GM18502 (cell line): Measurements from ENCODE around the gene KCTD1.

Source experiments
- ATAC-seq: cut with Tn5 transposase; IDR thresholded peaks from one replicate; pipeline ENCODE4 v1.9.1; 2021; ENCODE audit warnings: mild to moderate bottlenecking; ENCODE audit not compliant: unreplicated experiment, poor library complexity

The KCTD1 gene

GRCh38 chr18:26489191-26489590 is 59.2 kb downstream of the KCTD1 start:
- no peak for ATAC-seq

- ATAC-seq = no peak
These were observed 59.8 kb downstream of the KCTD1 start for GRCh38 chr18:26488417-26489009.

GRCh38 chr18:26487437-26487836 is 60.9 kb downstream of the KCTD1 start:
- ATAC-seq = peak; percentile 91

DNA sequence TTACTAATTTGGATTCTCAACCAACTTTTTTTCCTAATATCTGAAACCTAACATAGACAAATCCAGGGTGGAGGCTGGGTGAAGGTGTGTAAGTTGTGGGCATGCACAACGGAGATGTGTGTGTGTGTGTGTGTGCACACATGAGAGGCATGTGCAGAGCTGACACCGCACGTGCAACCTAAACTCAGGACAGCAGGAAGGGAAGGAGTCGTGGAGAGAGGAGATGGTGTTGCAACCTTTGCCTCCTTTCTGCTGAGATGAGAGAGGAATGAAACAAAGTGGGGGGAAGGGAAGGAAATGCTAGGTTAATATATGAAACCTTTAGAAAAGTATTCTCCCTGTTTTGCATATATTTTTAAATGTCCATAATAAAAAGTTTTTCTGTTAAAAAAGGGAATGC is 64.7 kb downstream of the KCTD1 start:
- ATAC-seq = no peak

DNA sequence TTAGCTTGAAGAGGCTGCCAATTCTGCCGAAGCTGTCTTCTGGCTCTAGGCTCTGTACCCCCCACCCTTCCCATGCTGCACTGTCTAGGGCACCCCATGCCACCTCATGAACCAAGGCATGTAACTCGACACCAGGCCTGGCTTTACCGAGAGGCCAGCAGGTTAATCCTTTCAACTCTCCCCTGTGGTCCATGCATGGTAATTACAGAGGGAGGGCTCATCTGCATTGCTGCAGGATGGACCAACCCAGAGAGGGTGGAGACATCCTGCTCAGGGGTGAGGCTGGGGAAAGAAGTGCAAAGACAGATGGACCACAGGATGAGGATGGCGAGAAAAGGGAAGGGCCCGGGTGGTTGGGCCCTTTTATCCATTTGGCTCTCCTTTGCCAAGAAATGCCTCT is 65.8 kb downstream of the KCTD1 start:
- no peak for ATAC-seq

DNA sequence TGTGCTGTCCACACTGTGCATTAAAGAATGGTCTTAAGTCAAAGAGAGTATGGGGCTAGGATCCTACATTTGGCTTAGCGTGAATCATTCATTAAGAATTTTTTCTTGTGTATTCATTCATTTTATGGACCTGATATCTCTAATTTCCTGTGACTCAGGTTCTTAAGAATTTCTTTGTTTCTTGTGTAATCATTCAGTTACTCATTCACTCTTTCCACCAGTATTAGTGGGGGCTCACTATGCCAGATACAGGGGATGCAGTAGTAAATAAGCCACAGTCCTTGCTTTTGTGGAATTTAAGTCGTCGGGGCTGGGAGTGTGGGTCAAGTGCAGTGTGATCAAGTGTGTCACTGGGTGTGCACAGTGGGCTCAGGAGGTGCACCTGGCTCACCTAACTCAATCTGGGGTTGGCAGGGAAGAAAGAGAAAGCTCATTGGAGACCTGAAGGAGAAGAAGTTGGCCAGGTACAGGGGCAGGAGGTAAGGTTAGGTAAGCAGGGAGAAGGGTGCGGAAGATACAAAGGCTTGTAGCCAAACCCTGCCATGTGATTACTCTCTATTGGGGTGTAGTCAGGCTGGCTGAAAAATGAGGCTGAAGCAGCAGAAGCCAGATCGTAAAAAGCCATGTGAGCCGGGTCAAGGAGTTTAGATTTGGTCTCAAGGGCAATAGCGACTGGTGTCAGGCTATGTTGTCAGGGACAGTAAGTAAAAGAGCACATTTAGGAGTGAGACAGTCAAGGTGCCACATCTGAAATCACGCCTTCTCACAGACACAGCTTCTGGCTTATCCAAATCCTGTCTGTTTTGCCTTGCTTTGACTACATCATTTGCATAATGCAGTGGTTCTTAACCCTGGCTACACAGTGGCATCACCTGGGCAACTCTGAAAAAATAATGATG is 67.2 kb downstream of the KCTD1 start:
- ATAC-seq = no peak

DNA sequence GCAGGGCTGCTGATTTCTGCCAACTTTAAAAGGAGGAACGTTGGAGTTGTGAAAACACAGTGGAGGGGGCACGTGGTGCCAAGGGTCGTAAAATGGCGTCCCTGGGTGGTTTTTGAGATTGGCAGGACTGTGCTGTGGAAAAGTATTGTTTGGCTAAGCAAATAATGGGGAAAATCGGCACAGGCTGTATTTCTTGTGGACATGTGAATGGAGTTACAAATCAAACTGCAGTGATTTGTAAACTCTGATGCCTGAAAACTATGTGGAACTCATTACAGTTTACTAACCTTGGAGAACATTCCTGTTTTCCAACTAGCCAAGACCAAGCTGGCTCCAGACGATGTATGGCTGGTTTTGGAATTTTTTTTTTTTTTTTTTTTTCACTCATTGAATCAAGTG is 68.7 kb downstream of the KCTD1 start:
- no peak for ATAC-seq

DNA sequence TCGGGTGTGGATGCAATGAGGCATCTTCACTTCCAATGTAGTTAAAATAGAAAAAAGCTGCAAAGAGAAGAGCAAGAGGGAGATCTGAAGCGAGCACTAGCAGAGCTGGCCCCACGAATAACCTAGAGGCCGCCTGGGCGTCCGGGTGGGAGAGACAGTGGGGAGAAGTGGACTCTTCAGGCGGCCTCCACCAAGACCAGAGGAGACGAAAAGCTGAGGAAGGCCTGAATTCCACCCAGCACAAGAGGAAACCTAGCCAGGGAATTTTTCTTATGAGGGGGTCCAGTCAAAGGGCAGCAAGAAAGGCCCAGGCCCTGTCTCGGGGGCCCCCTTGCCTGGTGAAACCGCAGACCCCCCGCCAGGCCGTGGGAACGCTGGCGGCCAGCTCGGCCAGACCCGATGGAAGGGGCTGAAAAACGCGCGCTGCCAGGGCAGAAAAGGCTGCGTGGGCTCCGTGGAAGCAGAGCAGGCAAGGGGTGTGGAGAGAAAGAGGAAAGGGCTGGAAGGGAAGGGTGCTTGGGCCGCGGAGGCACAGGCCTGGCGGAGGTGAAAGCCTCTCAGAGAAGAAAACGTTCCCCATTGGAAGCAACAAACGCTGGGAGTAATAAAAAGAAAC is 69.2 kb downstream of the KCTD1 start:
- ATAC-seq = no peak

- ATAC-seq = no peak
These were observed 70.4 kb downstream of the KCTD1 start for GRCh38 chr18:26477828-26478466.

DNA sequence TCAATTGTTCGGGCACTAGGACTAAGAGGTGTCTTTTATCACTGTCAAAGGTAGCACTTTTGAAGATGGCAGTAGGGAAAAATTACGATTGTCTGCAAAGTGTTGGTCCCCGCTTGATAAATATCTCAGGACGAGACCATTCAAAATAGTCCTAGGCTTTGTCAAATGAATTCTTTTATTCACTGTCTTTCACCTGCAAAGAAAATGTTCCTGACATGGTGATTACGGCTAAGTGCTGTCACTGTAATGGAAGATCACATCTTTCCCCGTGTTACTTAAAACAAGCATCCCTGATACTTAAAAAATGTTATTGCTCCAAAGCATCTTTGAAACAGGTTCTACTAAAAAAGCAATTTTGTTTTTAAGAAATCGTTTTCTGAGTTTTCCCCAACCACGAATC is 71.7 kb downstream of the KCTD1 start:
- ATAC-seq = no peak

- ATAC-seq = no peak
These were observed 73.8 kb downstream of the KCTD1 start for GRCh38 chr18:26474542-26474941.

DNA sequence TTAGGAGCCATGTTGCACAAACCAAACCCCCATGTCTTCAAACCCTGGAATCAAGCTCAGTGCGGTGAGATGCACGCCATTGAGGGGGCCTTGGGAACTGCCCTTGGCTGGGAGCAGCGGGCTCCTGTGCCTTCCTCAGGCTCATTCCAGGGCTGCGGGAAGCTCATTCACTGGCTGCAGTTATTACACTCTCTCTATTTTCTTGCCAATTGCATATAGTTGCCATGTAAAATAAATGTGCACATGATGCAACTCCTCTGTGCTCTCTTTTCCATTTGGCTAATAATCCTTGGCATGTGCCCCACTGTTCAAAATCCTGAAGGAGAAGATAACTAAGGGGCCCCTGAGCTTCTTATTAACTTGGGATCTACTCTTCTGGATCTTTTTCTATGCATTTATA is 74.7 kb downstream of the KCTD1 start:
- no peak for ATAC-seq

GRCh38 chr18:26471826-26472225 is 76.5 kb downstream of the KCTD1 start:
- ATAC-seq = no peak

DNA sequence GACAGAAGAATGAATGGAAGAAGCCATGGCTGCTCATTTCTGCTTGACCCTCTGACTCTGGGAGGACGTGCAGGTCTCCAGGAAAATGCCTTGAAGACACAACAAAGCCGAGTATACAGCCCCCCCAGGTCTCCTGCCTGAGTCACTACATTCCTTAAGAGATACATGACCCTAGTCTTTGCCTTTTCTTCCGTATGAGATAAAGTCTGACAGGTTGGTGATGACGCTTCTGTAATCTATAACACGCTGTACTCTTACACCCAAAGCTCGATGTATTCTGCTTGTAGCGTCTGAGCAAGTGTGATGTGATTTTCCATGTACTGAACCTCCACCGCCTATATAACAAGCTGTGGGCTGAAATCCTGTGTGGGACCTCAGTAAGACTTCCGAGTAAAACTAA is 77.3 kb downstream of the KCTD1 start:
- no peak for ATAC-seq

GRCh38 chr18:26470011-26470637 is 78.2 kb downstream of the KCTD1 start:
- peak; percentile 91 for ATAC-seq

DNA sequence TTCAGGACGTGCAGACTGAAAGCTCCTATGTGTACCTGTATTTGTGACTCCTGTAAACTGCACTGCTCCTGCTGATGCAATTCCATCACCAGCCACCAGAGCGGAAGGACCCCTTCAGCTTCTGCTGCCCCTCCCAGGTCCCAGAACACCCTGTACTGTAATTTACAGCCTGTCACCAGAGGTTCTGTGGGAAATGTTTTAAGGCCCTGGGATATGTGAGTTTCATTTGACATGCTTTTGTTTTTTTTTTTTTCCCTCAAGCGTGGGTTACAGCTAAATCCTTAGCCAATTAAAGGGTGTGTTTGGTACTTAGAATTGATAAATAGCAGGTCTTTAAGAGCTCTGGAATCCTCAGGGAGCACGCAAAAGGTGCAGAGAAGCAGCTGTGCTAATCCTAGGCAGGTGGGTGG is 79.4 kb downstream of the KCTD1 start:
- peak; percentile 67 for ATAC-seq

- no peak for ATAC-seq
These were observed 82.3 kb downstream of the KCTD1 start for GRCh38 chr18:26466026-26466425.

- no peak for ATAC-seq
These were observed 82.9 kb downstream of the KCTD1 start for GRCh38 chr18:26465431-26465830.

DNA sequence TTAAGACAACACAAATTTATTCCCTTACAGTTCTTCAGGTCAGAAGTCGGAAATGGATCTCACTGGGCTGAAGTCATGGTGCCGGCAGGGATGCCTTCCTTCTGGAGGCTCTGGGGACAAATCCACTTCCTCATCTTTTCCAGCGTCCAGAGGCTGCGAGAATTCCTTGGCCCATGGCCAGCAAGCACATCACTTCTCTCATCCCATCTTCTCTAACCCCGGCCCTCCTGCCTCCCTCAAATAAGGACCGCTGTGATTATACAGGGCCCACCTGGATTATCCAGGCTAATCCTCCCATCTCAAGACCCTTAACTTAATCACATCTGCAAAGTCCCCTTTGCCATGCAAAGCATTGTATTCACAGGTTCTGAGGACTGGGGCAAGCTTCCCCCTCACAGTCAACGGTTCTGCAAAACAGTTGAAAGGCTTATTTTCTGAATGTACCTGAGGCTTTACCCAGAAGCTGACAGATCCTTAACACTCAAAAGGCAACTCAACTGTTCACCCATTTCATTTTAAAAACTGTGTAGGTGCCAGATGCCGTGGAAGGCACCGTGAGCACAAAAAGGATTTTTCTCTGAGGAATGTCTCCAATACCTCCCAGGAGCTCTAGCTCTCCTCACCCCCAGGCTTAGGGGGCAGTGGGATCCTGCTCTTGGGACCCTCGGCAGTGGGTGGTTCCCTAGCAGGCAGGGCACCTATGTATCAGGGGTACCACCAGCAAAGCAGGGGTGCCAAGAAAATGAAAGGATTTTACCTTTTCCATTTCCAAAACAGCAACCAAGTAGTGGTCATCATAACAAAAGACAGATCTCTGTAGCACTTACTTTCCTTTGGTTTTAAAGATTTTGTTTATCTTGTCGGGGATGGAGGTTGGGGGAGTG is 84.0 kb downstream of the KCTD1 start:
- ATAC-seq = no peak

- ATAC-seq = no peak
These were observed 86.0 kb downstream of the KCTD1 start for GRCh38 chr18:26462355-26462754.
